GM12864 (cell line): ENCODE data around the gene PSD.

Source experiments
- DNase-seq: peaks from one replicate; pipeline ENCODE4 v3.0.0-alpha.2; 2011; ENCODE audit warnings: low read depth
- H3K4me3 ChIP-seq: 2 replicates; pipeline ENCODE4 v1.5.1; 2011; ENCODE audit warnings: mild to moderate bottlenecking, low read depth, low read length, control low read depth
- CTCF ChIP-seq: IDR thresholded peaks from 2 replicates; pipeline ENCODE4 v1.5.1; 2011; ENCODE audit warnings: low read depth, mild to moderate bottlenecking, moderate library complexity, low read length, control low read depth, inconsistent platforms; ENCODE audit errors: missing control alignments

Gene PSD

GRCh38 chr10:102375250-102375649, 43.3 kb downstream of the PSD start:
- no peak for DNase-seq
- H3K4me3 ChIP-seq = no peak overlapping the region
- peak; percentile 11 for TF ChIP-seq CTCF

- DNase-seq = no peak
- no peak overlapping the region for H3K4me3 ChIP-seq
- TF ChIP-seq CTCF = no peak
Observed at GRCh38 chr10:102371295-102371694, 47.3 kb downstream of the PSD start.

GRCh38 chr10:102368077-102368476, 50.5 kb downstream of the PSD start:
- no peak overlapping the region for H3K4me3 ChIP-seq
- no peak for DNase-seq
- no peak for TF ChIP-seq CTCF

- no peak overlapping the region for H3K4me3 ChIP-seq
- TF ChIP-seq CTCF = no peak
- DNase-seq = no peak
Observed at GRCh38 chr10:102367441-102367840, 51.1 kb downstream of the PSD start.

- H3K4me3 ChIP-seq = no peak overlapping the region
- no peak for DNase-seq
- TF ChIP-seq CTCF = no peak
Observed at GRCh38 chr10:102358712-102359382, 59.7 kb downstream of the PSD start.

GRCh38 chr10:102354451-102354850, 64.1 kb downstream of the PSD start:
- TF ChIP-seq CTCF = no peak
- DNase-seq = no peak
- no peak overlapping the region for H3K4me3 ChIP-seq
